ENCODE data around the gene WDR91. TPM values are rescaled to one million over a fixed set of nuclear protein-coding genes. Genes with fewer than 3 reads are reported as not detected.
A peak's percentile ranks its signal among the peaks of the same experiment; 100 is the strongest.

WDR91 gene
- total RNA-seq, 1 donor from 2014 or later: 5.4 TPM

- Histone ChIP-seq H3K27ac (replicated peaks) (peak overlapping the region; percentile 98), H3K9me3 (replicated peaks) (peaks cover 19% of the 10 kb centered on the region), H3K36me3 (peaks cover 26% of the 10 kb centered on the region), H3K27me3 (ENCODE audit: low read depth) (no peaks in the 10 kb centered on the region), H3K4me3 (peak overlapping the region; percentile 74), H3K4me1 (peaks cover 79% of the 10 kb centered on the region)
- no peak for TF ChIP-seq CTCF (IDR thresholded peaks at IDR 0.05; ENCODE audit: borderline replicate concordance)
- DNase-seq: no peak
- intact Hi-C loops (cut with micrococcal nuclease): no loop called here
Measured at GRCh38 chr7:135150072-135150782, 61.1 kb downstream of the WDR91 start.

- peaks cover 18% of the 10 kb centered on the region for H3K36me3 ChIP-seq
- peak within 1 kb of the TSS; percentile 98 for H3K27ac ChIP-seq (replicated peaks)
- TF ChIP-seq CTCF (IDR thresholded peaks at IDR 0.05; ENCODE audit: borderline replicate concordance): peak; percentile 26
- H3K4me3 ChIP-seq: peak within 1 kb of the TSS; percentile 74
- DNase-seq: no peak
- H3K27me3 ChIP-seq (ENCODE audit: low read depth): no peaks in the 10 kb centered on the region
- H3K9me3 ChIP-seq (replicated peaks): no peaks in the 10 kb centered on the region
- peaks cover 87% of the 10 kb centered on the region for H3K4me1 ChIP-seq
- intact Hi-C loops (cut with micrococcal nuclease): loop anchor here (10.0 kb wide), 1 partner anchor 163 kb away; the partner anchor contains the start of gene AGBL3
Measured at GRCh38 chr7:135147899-135148721, 63.2 kb downstream of the WDR91 start, which contains the start of gene TMEM140. TMEM140 (plus strand) TSS chr7:135148072; CDS start chr7:135164442, 16,370 bp downstream.

- H3K4me3 ChIP-seq: peak overlapping the region; percentile 74
- no peak for TF ChIP-seq CTCF (IDR thresholded peaks at IDR 0.05; ENCODE audit: borderline replicate concordance)
- no peaks in the 10 kb centered on the region for H3K9me3 ChIP-seq (replicated peaks)
- peaks cover 11% of the 10 kb centered on the region for H3K36me3 ChIP-seq
- DNase-seq: no peak
- intact Hi-C loops (cut with micrococcal nuclease): loop anchor here (10.0 kb wide), 1 partner anchor 163 kb away; the partner anchor contains the start of gene AGBL3
- peaks cover 87% of the 10 kb centered on the region for H3K4me1 ChIP-seq
- H3K27me3 ChIP-seq (ENCODE audit: low read depth): no peaks in the 10 kb centered on the region
- H3K27ac ChIP-seq (replicated peaks): peak overlapping the region; percentile 98
Measured at GRCh38 chr7:135147341-135147898, 63.9 kb downstream of the WDR91 start.

- DNase-seq: no peak
- Histone ChIP-seq H3K27me3 (ENCODE audit: low read depth) (no peaks in the 10 kb centered on the region), H3K4me3 (no peak overlapping the region), H3K4me1 (peaks cover 54% of the 10 kb centered on the region), H3K9me3 (replicated peaks) (no peaks in the 10 kb centered on the region), H3K27ac (replicated peaks) (peak overlapping the region; percentile 98), H3K36me3 (no peaks in the 10 kb centered on the region)
- TF ChIP-seq CTCF (IDR thresholded peaks at IDR 0.05; ENCODE audit: borderline replicate concordance): no peak
- intact Hi-C loops (cut with micrococcal nuclease): loop anchor here (10.0 kb wide), 1 partner anchor 159 kb away; the partner anchor contains the start of gene AGBL3
Measured at GRCh38 chr7:135143885-135144668, 67.2 kb downstream of the WDR91 start.

Small RNAs within 50 kb of the gene (microRNA-seq; reads per million reads assigned to microRNA genes)
- gene MIR6509: not detected

Other genes with a start within 250 kb of the WDR91 start
- gene AGBL3, start 225.0 kb downstream of the WDR91 start, total RNA-seq: 1.5 TPM
- 23.3 TPM for gene TMEM140, start 63.5 kb downstream of the WDR91 start, total RNA-seq
- gene CYREN, start 40.8 kb downstream of the WDR91 start, total RNA-seq: 29.8 TPM
- not detected for gene STRA8, start 22.3 kb upstream of the WDR91 start, total RNA-seq